ENCODE results near the gene MAST4. TPM values are rescaled to one million over a fixed set of nuclear protein-coding genes. Genes with fewer than 3 reads are reported as not detected.

The MAST4 gene
- total and polyA plus RNA-seq, 2 donors from 2014 or later = 27.3 to 31.4 TPM

- TF ChIP-seq CTCF (IDR thresholded peaks at IDR 0.05; ENCODE audit: borderline replicate concordance, extremely low read depth, insufficient read depth) = no peak
- Histone ChIP-seq H3K27ac (ENCODE audit: low read depth in 2 of 2, low read length in 2 of 2) (no peak overlapping the region), H3K4me1 (ENCODE audit: control insufficient read depth in 2 of 3, insufficient read depth in 2 of 3, low read depth in 1 of 3, low read length in 3 of 3) (peaks cover 5 to 12% (median 6%) of the 10 kb centered on the region in 3 donors), H3K27me3 (ENCODE audit: control insufficient read depth, insufficient read depth, low read length) (no peaks in the 10 kb centered on the region), H3K9ac (ENCODE audit: low read length in 3 of 3) (no peak overlapping the region), H3K4me3 (ENCODE audit: low read length in 3 of 3) (no peak overlapping the region), H3K9me3 (ENCODE audit: control insufficient read depth in 2 of 3, insufficient read depth in 1 of 3, low read length in 3 of 3) (no peaks in the 10 kb centered on the region), H3K36me3 (ENCODE audit: control insufficient read depth in 2 of 3, insufficient read depth in 3 of 3, low read length in 3 of 3) (peaks cover 0 to 6% (median 4%) of the 10 kb centered on the region in 3 donors)
- FAIRE-seq = no peak
- no peak for DNase-seq
- intact Hi-C loops (cut with DNase I) = no loop called here
These were observed 494.4 kb downstream of the MAST4 start for GRCh38 chr5:67090593-67090992.

- no peak for TF ChIP-seq CTCF (IDR thresholded peaks at IDR 0.05; ENCODE audit: borderline replicate concordance, extremely low read depth, insufficient read depth)
- Histone ChIP-seq H3K9me3 (ENCODE audit: control insufficient read depth in 2 of 3, insufficient read depth in 1 of 3, low read length in 3 of 3) (no peaks in the 10 kb centered on the region), H3K4me1 (ENCODE audit: control insufficient read depth in 2 of 3, insufficient read depth in 2 of 3, low read depth in 1 of 3, low read length in 3 of 3) (peaks cover 6 to 14% (median 8%) of the 10 kb centered on the region in 3 donors), H3K9ac (ENCODE audit: low read length in 3 of 3) (peak overlapping the region in 1 of 3 donors; percentile 31), H3K27me3 (ENCODE audit: control insufficient read depth, insufficient read depth, low read length) (no peaks in the 10 kb centered on the region), H3K27ac (ENCODE audit: low read depth in 2 of 2, low read length in 2 of 2) (peak overlapping the region in 1 of 2 donors; percentile 42), H3K4me3 (ENCODE audit: low read length in 3 of 3) (peak overlapping the region in 1 of 3 donors; percentile 28), H3K36me3 (ENCODE audit: control insufficient read depth in 2 of 3, insufficient read depth in 3 of 3, low read length in 3 of 3) (peaks cover 0 to 6% (median 4%) of the 10 kb centered on the region in 3 donors)
- FAIRE-seq (peak; percentile 8), DNase-seq (no peak)
- intact Hi-C loops (cut with DNase I) = no loop called here
These were observed 496.3 kb downstream of the MAST4 start for GRCh38 chr5:67092535-67092934.

DNA sequence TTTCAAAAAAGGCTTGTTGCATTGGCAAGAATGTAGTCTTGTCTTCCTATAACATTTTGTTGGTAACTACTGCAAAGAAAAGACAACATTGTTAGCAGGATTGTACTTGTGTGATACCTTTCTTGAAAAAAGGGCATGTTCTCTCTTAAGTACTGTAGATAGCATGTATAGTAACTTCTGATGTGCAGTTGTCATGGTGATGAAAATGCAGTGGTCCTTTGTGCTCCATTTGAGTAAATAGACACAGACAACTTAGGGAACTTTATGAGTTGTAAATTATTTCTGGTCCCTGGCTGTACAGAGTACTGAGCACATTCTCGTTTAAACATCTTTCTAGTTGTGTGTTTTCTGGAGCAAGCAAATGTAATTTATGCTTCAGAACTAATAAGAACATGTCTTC is 497.1 kb downstream of the MAST4 start:
- DNase-seq (no peak), FAIRE-seq (no peak)
- Histone ChIP-seq H3K27me3 (ENCODE audit: control insufficient read depth, insufficient read depth, low read length) (no peaks in the 10 kb centered on the region), H3K4me1 (ENCODE audit: control insufficient read depth in 2 of 3, insufficient read depth in 2 of 3, low read depth in 1 of 3, low read length in 3 of 3) (peaks cover 6 to 14% (median 8%) of the 10 kb centered on the region in 3 donors), H3K4me3 (ENCODE audit: low read length in 3 of 3) (no peak overlapping the region), H3K27ac (ENCODE audit: low read depth in 2 of 2, low read length in 2 of 2) (no peak overlapping the region), H3K9me3 (ENCODE audit: control insufficient read depth in 2 of 3, insufficient read depth in 1 of 3, low read length in 3 of 3) (no peaks in the 10 kb centered on the region), H3K9ac (ENCODE audit: low read length in 3 of 3) (no peak overlapping the region), H3K36me3 (ENCODE audit: control insufficient read depth in 2 of 3, insufficient read depth in 3 of 3, low read length in 3 of 3) (peaks cover 0 to 6% (median 4%) of the 10 kb centered on the region in 3 donors)
- TF ChIP-seq CTCF (IDR thresholded peaks at IDR 0.05; ENCODE audit: borderline replicate concordance, extremely low read depth, insufficient read depth) = no peak
- intact Hi-C loops (cut with DNase I) = no loop called here
